SK-N-SH (cell line): ENCODE measurements around the gene GALNT6. TPM values are rescaled to one million over a fixed set of nuclear protein-coding genes. Genes with fewer than 3 reads are reported as not detected.

ENCODE experiments used
- CTCF ChIA-PET: fragments of 300-600, 350-600 bp; formaldehyde crosslinking; extraction: SDS; loops from one replicate; lab custom pipeline; 2021; lab: Yijun Ruan, JAX
- POLR2A ChIA-PET: fragments of 350-600 bp; sonication (Branson Sonifier 250); formaldehyde crosslinking; extraction: SDS; loops from one replicate; lab custom pipeline; 2020; ENCODE audit warnings: antibody characterized with exemption, inconsistent platforms; lab: Yijun Ruan, JAX
- DNase-seq: peaks from one replicate; pipeline ENCODE4 v3.0.0; 2012
- H2AFZ ChIP-seq: fragments of 200-600 bp; sonication (generic); 2 replicates; pipeline ENCODE4 v1.8.1; 2016; ENCODE audit warnings: antibody characterized with exemption, mild to moderate bottlenecking, low read depth
- H3F3A ChIP-seq: fragments of 200-600 bp; sonication (generic); replicated peaks from 2 replicates; pipeline ENCODE3; 2016; ENCODE audit warnings: antibody characterized with exemption, mild to moderate bottlenecking; ENCODE audit not compliant: insufficient read depth
- H3K27ac ChIP-seq, 2 experiments: fragments of 200-500 bp in 1 of 2; fragments of 200-600 bp in 1 of 2; sonication (Bioruptor generic) in 1 of 2; sonication (generic), shearing (Covaris generic) in 1 of 2; 2 replicates each; pipeline versions ENCODE4 v1.5.1 to v1.6.1; 2014 to 2016; ENCODE audit warnings: low read depth in 2 of 2, inconsistent platforms in 1 of 2, low read length in 1 of 2, mild to moderate bottlenecking in 1 of 2, mixed read lengths in 1 of 2
- H3K27me3 ChIP-seq: fragments of 200-600 bp; sonication (generic), shearing (Covaris generic); 2 replicates; pipeline ENCODE4 v1.6.1; 2016; ENCODE audit warnings: mixed run types; ENCODE audit not compliant: insufficient read depth
- H3K36me3 ChIP-seq, 2 experiments: fragments of 200-500 bp in 1 of 2; fragments of 200-600 bp in 1 of 2; sonication (Bioruptor generic) in 1 of 2; sonication (generic) in 1 of 2; replicated peaks in 1 of 2; 2 replicates each; pipeline versions ENCODE3 to v1.5.1; 2014 to 2016; ENCODE audit warnings: low read length in 1 of 2, mild to moderate bottlenecking in 1 of 2; ENCODE audit not compliant: insufficient read depth in 2 of 2, control insufficient read depth in 1 of 2
- H3K4me1 ChIP-seq, 2 experiments: fragments of 200-500 bp in 1 of 2; fragments of 200-600 bp in 1 of 2; sonication (Bioruptor generic) in 1 of 2; sonication (generic), shearing (Covaris generic) in 1 of 2; 2 replicates each; pipeline versions ENCODE4 v1.5.1 to v1.6.1; 2014 to 2016; ENCODE audit warnings: low read depth in 1 of 2, low read length in 1 of 2, mixed run types in 1 of 2; ENCODE audit not compliant: insufficient read depth in 2 of 2, control insufficient read depth in 1 of 2
- H3K4me2 ChIP-seq: fragments of 200-600 bp; sonication (generic), shearing (Covaris generic); 2 replicates; pipeline ENCODE4 v1.6.1; 2017; ENCODE audit warnings: mixed run types
- H3K4me3 ChIP-seq, 2 experiments: fragments of 200-500 bp in 1 of 2; fragments of 200-600 bp in 1 of 2; sonication (Bioruptor generic) in 1 of 2; sonication (generic), shearing (Covaris generic) in 1 of 2; 2 replicates each; pipeline versions ENCODE4 v1.5.1 to v1.8.1; 2014 to 2016; ENCODE audit warnings: low read depth in 2 of 2, inconsistent platforms in 1 of 2, low read length in 1 of 2, mild to moderate bottlenecking in 1 of 2, mixed read lengths in 1 of 2, moderate library complexity in 1 of 2
- H3K79me2 ChIP-seq: fragments of 200-600 bp; sonication (generic); 2 replicates; pipeline ENCODE4 v1.8.1; 2017; ENCODE audit warnings: mild to moderate bottlenecking; ENCODE audit not compliant: insufficient read depth
- H3K9ac ChIP-seq: fragments of 200-600 bp; sonication (generic); 2 replicates; pipeline ENCODE4 v1.6.1; 2017; ENCODE audit warnings: mixed run types
- H3K9me2 ChIP-seq: fragments of 200-600 bp; sonication (generic); 2 replicates; pipeline ENCODE4 v1.6.1; 2017; ENCODE audit warnings: mixed run types
- H3K9me3 ChIP-seq: fragments of 200-600 bp; sonication (generic); 2 replicates; pipeline ENCODE4 v1.6.1; 2017; ENCODE audit warnings: mixed run types, mild to moderate bottlenecking, moderate library complexity
- H4K20me1 ChIP-seq: fragments of 200-600 bp; sonication (generic); 2 replicates; pipeline ENCODE4 v1.6.1; 2017; ENCODE audit warnings: mild to moderate bottlenecking, mixed run types; ENCODE audit not compliant: insufficient read depth
- FOSL2 ChIP-seq: IDR thresholded peaks from 2 replicates; pipeline ENCODE4 v1.4.0; 2012; ENCODE audit warnings: low read depth, mild to moderate bottlenecking, moderate library complexity, borderline replicate concordance
- FOXM1 ChIP-seq: IDR thresholded peaks from 2 replicates; pipeline ENCODE4 v1.4.0; 2012; ENCODE audit warnings: low read depth, mild to moderate bottlenecking
- GATA2 ChIP-seq: sonication (generic); formaldehyde crosslinking; IDR thresholded peaks from 2 replicates; pipeline ENCODE4 v1.5.0; 2020; ENCODE audit warnings: mild to moderate bottlenecking, missing genetic modification reagents
- JUND ChIP-seq: IDR thresholded peaks from 2 replicates; pipeline ENCODE4 v1.4.0; 2012
- MAX ChIP-seq: IDR thresholded peaks from 2 replicates; pipeline ENCODE4 v1.4.0; 2012; ENCODE audit warnings: low read depth
- MEF2A ChIP-seq: IDR thresholded peaks from 2 replicates; pipeline ENCODE4 v1.4.0; 2012; ENCODE audit warnings: low read depth, borderline replicate concordance
- PBX3 ChIP-seq: IDR thresholded peaks from 2 replicates; pipeline ENCODE4; 2012
- POLR2AphosphoS5 ChIP-seq: IDR thresholded peaks from 2 replicates; pipeline ENCODE4 v1.6.1; 2012; ENCODE audit warnings: low read depth, low read length
- RFX5 ChIP-seq: IDR thresholded peaks from 2 replicates; pipeline ENCODE4 v1.6.1; 2012; ENCODE audit warnings: mild to moderate bottlenecking, improper control_type of control experiment, low read length
- RXRA ChIP-seq: IDR thresholded peaks from 2 replicates; pipeline ENCODE4 v1.4.0; 2012; ENCODE audit warnings: low read depth, mild to moderate bottlenecking, borderline replicate concordance
- SMC3 ChIP-seq: IDR thresholded peaks from 2 replicates; pipeline ENCODE4 v1.6.1; 2012; ENCODE audit warnings: low read depth, low read length, improper control_type of control experiment
- TCF12 ChIP-seq: IDR thresholded peaks from 2 replicates; pipeline ENCODE4 v1.4.0; 2012
- TEAD4 ChIP-seq: IDR thresholded peaks from 2 replicates; pipeline ENCODE4 v1.4.0; 2012; ENCODE audit warnings: mild to moderate bottlenecking, borderline replicate concordance; ENCODE audit not compliant: insufficient read depth
- WGBS: methylation state at CpG from one replicate; pipeline ENCODE4 v1.1.6; 2017; ENCODE audit warnings: low lambda C conversion rate; 5-methylcytosine and 5-hydroxymethylcytosine counted together
- polyA plus RNA-seq, 3 experiments: library from polyadenylated mRNA; depleted of rRNA; stranded (reverse); fragments of >200 nt; gene quantifications; 2 replicates each; pipeline ENCODE4 v1.2.3, GENCODE V29; 2012
- TF ChIP-seq, protein P1 (sequence below): fragments of 150-350 bp; IDR thresholded peaks from 2 replicates; pipeline ENCODE4 v1.6.1; 2017; ENCODE audit warnings: antibody characterized with exemption, low read length, low read depth, borderline replicate concordance
- TF ChIP-seq, protein P2 (sequence below): fragments of 150-350 bp; IDR thresholded peaks from 2 replicates; pipeline ENCODE4 v1.6.1; 2016; ENCODE audit warnings: mild to moderate bottlenecking, low read depth, low read length

GALNT6 gene
- polyA plus RNA-seq, 1 of the 3 experiments (the other 2 are of a cell fraction) = 0.74 TPM

DNA sequence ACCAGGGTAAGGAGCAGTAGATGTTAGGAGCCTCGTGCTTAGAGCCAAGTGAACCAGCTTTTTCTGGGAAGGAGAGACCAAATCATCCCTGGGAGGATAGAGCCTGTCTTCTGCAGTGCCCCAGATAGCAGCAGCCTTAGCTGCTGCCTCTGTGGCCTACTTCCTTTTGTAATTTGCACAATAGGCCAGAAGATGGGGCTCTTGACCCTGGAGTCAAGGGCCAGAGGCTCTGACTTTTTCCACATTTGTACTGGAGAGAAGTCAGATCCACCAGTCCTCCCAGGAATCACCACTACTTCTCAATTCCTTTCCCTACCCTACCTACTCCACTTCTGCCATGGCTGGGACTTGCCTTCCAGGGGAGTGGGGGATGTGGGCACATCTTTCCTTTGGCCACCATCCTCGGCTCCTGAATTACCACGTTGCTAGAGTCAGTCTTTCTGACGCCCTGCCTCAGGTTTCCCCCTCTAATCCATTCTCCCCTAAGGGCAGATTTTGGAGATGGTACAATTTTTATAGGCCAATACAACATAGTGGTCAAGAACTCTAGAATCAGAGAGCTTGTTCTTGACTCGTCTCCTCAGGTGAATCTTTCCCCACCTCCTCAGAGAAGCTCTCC, 30.2 kb upstream of the GALNT6 start (continued):
- TF ChIP-seq, protein P1, sequence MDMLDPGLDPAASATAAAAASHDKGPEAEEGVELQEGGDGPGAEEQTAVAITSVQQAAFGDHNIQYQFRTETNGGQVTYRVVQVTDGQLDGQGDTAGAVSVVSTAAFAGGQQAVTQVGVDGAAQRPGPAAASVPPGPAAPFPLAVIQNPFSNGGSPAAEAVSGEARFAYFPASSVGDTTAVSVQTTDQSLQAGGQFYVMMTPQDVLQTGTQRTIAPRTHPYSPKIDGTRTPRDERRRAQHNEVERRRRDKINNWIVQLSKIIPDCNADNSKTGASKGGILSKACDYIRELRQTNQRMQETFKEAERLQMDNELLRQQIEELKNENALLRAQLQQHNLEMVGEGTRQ = no peak
- TF ChIP-seq JUND = no peak
- TF ChIP-seq RFX5 = peak; percentile 52; the same call in 1 of the 2 replicates
- no peak for TF ChIP-seq TCF12
- no peak for TF ChIP-seq POLR2AphosphoS5
- peak; percentile 95 for TF ChIP-seq SMC3
- no peak for TF ChIP-seq FOXM1
- TF ChIP-seq, protein P2, sequence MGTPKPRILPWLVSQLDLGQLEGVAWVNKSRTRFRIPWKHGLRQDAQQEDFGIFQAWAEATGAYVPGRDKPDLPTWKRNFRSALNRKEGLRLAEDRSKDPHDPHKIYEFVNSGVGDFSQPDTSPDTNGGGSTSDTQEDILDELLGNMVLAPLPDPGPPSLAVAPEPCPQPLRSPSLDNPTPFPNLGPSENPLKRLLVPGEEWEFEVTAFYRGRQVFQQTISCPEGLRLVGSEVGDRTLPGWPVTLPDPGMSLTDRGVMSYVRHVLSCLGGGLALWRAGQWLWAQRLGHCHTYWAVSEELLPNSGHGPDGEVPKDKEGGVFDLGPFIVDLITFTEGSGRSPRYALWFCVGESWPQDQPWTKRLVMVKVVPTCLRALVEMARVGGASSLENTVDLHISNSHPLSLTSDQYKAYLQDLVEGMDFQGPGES = no peak
- no peak for TF ChIP-seq TEAD4
- TF ChIP-seq MEF2A = no peak
- no peak for TF ChIP-seq MAX

- CTCF ChIA-PET = interaction anchor here (0.7 to 16.5 kb wide), 23 partner anchors 9 to 655 kb away, joined by 3 to 418 read pairs (median 4); partner anchors contain the start of gene SMAGP
- Histone ChIP-seq H4K20me1 (no peaks in the 10 kb centered on the region), H3K27ac (peak overlapping the region in 1 of 2 experiments; percentile 53; a peak in 2 of 4 replicates), H3F3A (no peaks in the 10 kb centered on the region), H3K4me2 (no peak overlapping the region), H3K9me2 (no peaks in the 10 kb centered on the region), H3K79me2 (no peaks in the 10 kb centered on the region), H3K4me1 (peaks cover 4 to 18% of the 10 kb centered on the region in 2 experiments; a peak in 2 of 4 replicates), H3K27me3 (no peaks in the 10 kb centered on the region), H3K9me3 (no peaks in the 10 kb centered on the region), H2AFZ (no peak overlapping the region), H3K4me3 (no peak overlapping the region), H3K9ac (no peak overlapping the region), H3K36me3 (no peaks in the 10 kb centered on the region)
- POLR2A ChIA-PET = interaction anchor here (0.8 kb wide), 1 partner anchor 408 kb away, joined by 3 read pairs; no protein-coding TSS in a partner anchor
- 56% methylated on average over 11 of the region's 11 CpGs for WGBS
- no peak for DNase-seq
- TF ChIP-seq FOSL2 (no peak), RXRA (no peak), GATA2 (CRISPR knock-in tag) (no peak), PBX3 (no peak)
- TF ChIP-seq, protein P1 = no peak
- TF ChIP-seq, protein P2 = no peak
These were observed 28.4 kb upstream of the GALNT6 start for GRCh38 chr12:51419425-51420193.
